Liver (tissue), 9 donors: ENCODE data around the gene ZNFX1. TPM values are rescaled to one million over a fixed set of nuclear protein-coding genes. Genes with fewer than 3 reads are reported as not detected.

Experiments used
- DNase-seq: peaks from one replicate; pipeline ENCODE4 v3.0.0-alpha.2; 2017; ENCODE audit warnings: low spot score
- H3K27ac ChIP-seq, 2 donors: one replicate each; pipeline ENCODE4 v1.7.0; 2013; ENCODE audit warnings: inconsistent platforms in 2 of 2, low read length in 2 of 2, control low read depth in 1 of 2, low read depth in 1 of 2, mild to moderate bottlenecking in 1 of 2
- H3K27me3 ChIP-seq, 4 donors: one replicate each; pipeline versions ENCODE4 v1.6.1 to v1.7.0; 2013; ENCODE audit warnings: low read length in 3 of 4, inconsistent platforms in 1 of 4, mild to moderate bottlenecking in 1 of 4, moderate library complexity in 1 of 4; ENCODE audit not compliant: control insufficient read depth in 4 of 4, insufficient read depth in 4 of 4
- H3K36me3 ChIP-seq, 4 donors: one replicate each; pipeline versions ENCODE4 v1.6.1 to v1.7.0; 2013; ENCODE audit warnings: low read length in 3 of 4, mild to moderate bottlenecking in 3 of 4, low read depth in 1 of 4, moderate library complexity in 1 of 4; ENCODE audit not compliant: control insufficient read depth in 4 of 4, insufficient read depth in 3 of 4
- H3K4me1 ChIP-seq, 4 donors: one replicate each; pipeline versions ENCODE4 v1.6.1 to v1.7.0; 2013; ENCODE audit warnings: low read length in 3 of 4, mild to moderate bottlenecking in 3 of 4, moderate library complexity in 1 of 4; ENCODE audit not compliant: control insufficient read depth in 4 of 4, insufficient read depth in 4 of 4
- H3K4me3 ChIP-seq, 3 donors: one replicate each; pipeline versions ENCODE4 v1.6.1 to v1.7.0; 2013; ENCODE audit warnings: low read length in 3 of 3, control low read depth in 1 of 3, low read depth in 1 of 3, mild to moderate bottlenecking in 1 of 3
- H3K9ac ChIP-seq, 2 donors: one replicate each; pipeline ENCODE4 v1.7.0; 2013; ENCODE audit warnings: low read length in 2 of 2, mild to moderate bottlenecking in 2 of 2, moderate library complexity in 2 of 2, control low read depth in 1 of 2, low read depth in 1 of 2
- H3K9me3 ChIP-seq, 4 donors: one replicate each; pipeline versions ENCODE4 v1.6.1 to v1.7.0; 2013; ENCODE audit warnings: low read length in 3 of 4; ENCODE audit not compliant: control insufficient read depth in 4 of 4
- EGR1 ChIP-seq, 2 donors: IDR thresholded peaks; 2 replicates each; pipeline ENCODE4 v1.6.1; 2016 to 2018; ENCODE audit warnings: antibody characterized with exemption in 2 of 2, low read depth in 2 of 2
- FOXA1 ChIP-seq: IDR thresholded peaks from 2 replicates; pipeline ENCODE4 v1.6.1; 2016; ENCODE audit warnings: antibody characterized with exemption
- FOXA2 ChIP-seq: IDR thresholded peaks from 2 replicates; pipeline ENCODE4 v1.6.1; 2016; ENCODE audit warnings: antibody characterized with exemption
- GABPA ChIP-seq, 2 donors: IDR thresholded peaks in 1 of 2; conservative IDR thresholded peaks in 1 of 2; 2 replicates each; pipeline ENCODE4 v1.6.1; 2016; ENCODE audit warnings: antibody characterized with exemption in 2 of 2, mild to moderate bottlenecking in 1 of 2, moderate library complexity in 1 of 2
- HNF4A ChIP-seq, 2 donors: conservative IDR thresholded peaks; 2 replicates each; pipeline ENCODE4 v1.6.1; 2016; ENCODE audit warnings: antibody characterized with exemption in 2 of 2, mild to moderate bottlenecking in 2 of 2
- HNF4G ChIP-seq: IDR thresholded peaks from 2 replicates; pipeline ENCODE4 v1.6.1; 2016; ENCODE audit warnings: antibody characterized with exemption
- JUND ChIP-seq, 2 donors: IDR thresholded peaks; 2 replicates each; pipeline ENCODE4 v1.6.1; 2016; ENCODE audit warnings: antibody characterized with exemption in 2 of 2
- NR2F2 ChIP-seq: IDR thresholded peaks from 2 replicates; pipeline ENCODE4 v1.6.1; 2016; ENCODE audit warnings: antibody characterized with exemption
- RAD21 ChIP-seq, 2 donors: IDR thresholded peaks; 2 replicates each; pipeline ENCODE4 v1.6.1; 2016; ENCODE audit warnings: antibody characterized with exemption in 2 of 2, mild to moderate bottlenecking in 2 of 2
- RXRA ChIP-seq, 2 donors: IDR thresholded peaks; 2 replicates each; pipeline ENCODE4 v1.6.1; 2017 to 2018; ENCODE audit warnings: antibody characterized with exemption in 2 of 2, mild to moderate bottlenecking in 1 of 2
- SP1 ChIP-seq: IDR thresholded peaks from 2 replicates; pipeline ENCODE4 v1.6.1; 2018; ENCODE audit warnings: antibody characterized with exemption, mild to moderate bottlenecking
- TAF1 ChIP-seq: conservative IDR thresholded peaks from 2 replicates; pipeline ENCODE4 v1.6.1; 2016; ENCODE audit warnings: antibody characterized with exemption, mild to moderate bottlenecking
- YY1 ChIP-seq: IDR thresholded peaks from 2 replicates; pipeline ENCODE4 v1.6.1; 2016; ENCODE audit warnings: antibody characterized with exemption, mild to moderate bottlenecking
- WGBS: extraction: QIAGEN DNeasy Blood & Tissue Kit; methylation state at CpG from one replicate; pipeline ENCODE4 v1.1.7; 2013; 5-methylcytosine and 5-hydroxymethylcytosine counted together
- polyA plus RNA-seq, 2 donors: library from polyadenylated mRNA; stranded (reverse) in 1 of 2; unstranded in 1 of 2; fragments of 200-250 nt in 1 of 2; fragments of >200 nt in 1 of 2; fragmentation: Nextera tagmentation in 1 of 2; extraction: Ambion mirVana in 1 of 2; gene quantifications; one replicate each; pipeline versions ENCODE4 v1.2.1 to v1.2.3, GENCODE V29; 2013 to 2015
- total RNA-seq, 2 donors: library from RNA; depleted of rRNA; stranded (reverse); fragments of >200 nt; gene quantifications; one replicate each; pipeline ENCODE4 v1.2.3, GENCODE V29; 2014
- TF ChIP-seq, protein P1 (sequence below): IDR thresholded peaks from 2 replicates; pipeline ENCODE4 v1.6.1; 2016; ENCODE audit warnings: antibody characterized with exemption
- TF ChIP-seq, protein P2 (sequence below): IDR thresholded peaks from 2 replicates; pipeline ENCODE4 v1.6.1; 2016; ENCODE audit warnings: antibody characterized with exemption, mild to moderate bottlenecking
- TF ChIP-seq, protein P3 (sequence below): fragments of 150-350 bp; IDR thresholded peaks from 2 replicates; pipeline ENCODE4 v1.5.1; 2017; ENCODE audit warnings: improper control_type of control experiment, low read depth, low read length; ENCODE audit not compliant: missing input control
- TF ChIP-seq, protein P4 (sequence below): IDR thresholded peaks from 2 replicates; pipeline ENCODE4 v1.6.1; 2016; ENCODE audit warnings: antibody characterized with exemption
- TF ChIP-seq, protein P5 (sequence below): IDR thresholded peaks from 2 replicates; pipeline ENCODE4 v1.6.1; 2016; ENCODE audit warnings: antibody characterized with exemption
- donor health status: healthy.
- donor health status: healthy.
- donor health status: healthy.
- donor health status: healthy.
- donor health status: healthy.

ZNFX1 gene
- total and polyA plus RNA-seq, 4 donors = 6.9 to 16.1 (median 8.7) TPM

DNA sequence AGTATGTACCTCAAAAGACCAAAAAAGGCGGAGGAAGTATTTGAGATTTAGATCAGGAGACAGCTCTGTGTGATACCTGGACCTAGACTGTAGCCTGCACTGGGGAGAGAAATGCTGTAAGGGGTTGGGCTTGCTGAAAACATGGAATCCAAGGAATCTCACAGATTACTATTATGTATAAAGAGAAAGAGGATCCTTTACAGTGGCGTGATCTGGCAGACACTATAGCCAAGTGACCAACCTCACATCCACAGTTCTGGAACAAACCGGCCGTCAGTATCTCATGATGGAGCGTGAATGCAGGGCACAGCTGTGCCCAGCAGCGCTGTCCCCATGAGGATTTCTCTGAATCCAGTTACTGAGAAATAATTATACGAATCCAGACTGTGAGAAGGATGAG is 46.4 kb downstream of the ZNFX1 start:
- no peaks in the 10 kb centered on the region for H3K4me1 ChIP-seq
- H3K4me3 ChIP-seq = no peak overlapping the region
- H3K9me3 ChIP-seq = no peaks in the 10 kb centered on the region
- H3K9ac ChIP-seq = no peak overlapping the region
- no peaks in the 10 kb centered on the region for H3K27me3 ChIP-seq
- no peak for DNase-seq
- peaks cover 30 to 68% (median 56%) of the 10 kb centered on the region in 4 donors for H3K36me3 ChIP-seq
- TF ChIP-seq FOXA2 = no peak
- no peak overlapping the region for H3K27ac ChIP-seq
- WGBS = 72% methylated on average over 7 of the region's 7 CpGs

DNA sequence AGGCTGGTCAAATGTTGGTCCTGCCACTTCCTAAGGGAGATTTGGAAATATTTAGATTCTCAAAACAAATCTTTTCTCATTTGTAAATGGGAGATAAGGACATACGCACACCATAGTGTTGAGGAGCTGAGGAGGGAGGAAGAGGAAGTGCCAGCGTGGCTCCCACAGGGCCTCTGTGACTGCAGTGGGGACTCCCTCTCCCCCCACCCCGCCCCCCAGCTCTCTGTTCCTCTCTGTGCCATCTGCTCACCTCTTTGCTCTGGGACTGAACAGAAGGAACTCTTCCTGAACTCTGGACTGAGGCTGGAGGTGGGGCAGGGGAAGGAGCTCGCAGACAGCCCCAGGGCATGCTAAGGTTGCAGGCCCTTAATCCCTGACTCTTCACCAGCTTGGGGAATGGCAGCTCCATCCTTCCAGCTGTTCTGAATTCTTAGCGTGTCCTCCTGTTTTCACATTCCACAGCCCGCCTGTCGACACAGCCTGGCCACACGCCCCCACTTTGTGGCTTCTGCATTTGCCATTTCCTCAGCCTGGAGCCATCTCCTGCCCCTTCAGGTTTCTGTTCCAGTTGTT is 47.2 kb downstream of the ZNFX1 start:
- no peak overlapping the region for H3K9ac ChIP-seq
- TF ChIP-seq, protein P1, sequence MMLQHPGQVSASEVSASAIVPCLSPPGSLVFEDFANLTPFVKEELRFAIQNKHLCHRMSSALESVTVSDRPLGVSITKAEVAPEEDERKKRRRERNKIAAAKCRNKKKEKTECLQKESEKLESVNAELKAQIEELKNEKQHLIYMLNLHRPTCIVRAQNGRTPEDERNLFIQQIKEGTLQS = no peak
- no peak for TF ChIP-seq JUND (IDR thresholded peaks at IDR 0.05)
- TF ChIP-seq, protein P2, sequence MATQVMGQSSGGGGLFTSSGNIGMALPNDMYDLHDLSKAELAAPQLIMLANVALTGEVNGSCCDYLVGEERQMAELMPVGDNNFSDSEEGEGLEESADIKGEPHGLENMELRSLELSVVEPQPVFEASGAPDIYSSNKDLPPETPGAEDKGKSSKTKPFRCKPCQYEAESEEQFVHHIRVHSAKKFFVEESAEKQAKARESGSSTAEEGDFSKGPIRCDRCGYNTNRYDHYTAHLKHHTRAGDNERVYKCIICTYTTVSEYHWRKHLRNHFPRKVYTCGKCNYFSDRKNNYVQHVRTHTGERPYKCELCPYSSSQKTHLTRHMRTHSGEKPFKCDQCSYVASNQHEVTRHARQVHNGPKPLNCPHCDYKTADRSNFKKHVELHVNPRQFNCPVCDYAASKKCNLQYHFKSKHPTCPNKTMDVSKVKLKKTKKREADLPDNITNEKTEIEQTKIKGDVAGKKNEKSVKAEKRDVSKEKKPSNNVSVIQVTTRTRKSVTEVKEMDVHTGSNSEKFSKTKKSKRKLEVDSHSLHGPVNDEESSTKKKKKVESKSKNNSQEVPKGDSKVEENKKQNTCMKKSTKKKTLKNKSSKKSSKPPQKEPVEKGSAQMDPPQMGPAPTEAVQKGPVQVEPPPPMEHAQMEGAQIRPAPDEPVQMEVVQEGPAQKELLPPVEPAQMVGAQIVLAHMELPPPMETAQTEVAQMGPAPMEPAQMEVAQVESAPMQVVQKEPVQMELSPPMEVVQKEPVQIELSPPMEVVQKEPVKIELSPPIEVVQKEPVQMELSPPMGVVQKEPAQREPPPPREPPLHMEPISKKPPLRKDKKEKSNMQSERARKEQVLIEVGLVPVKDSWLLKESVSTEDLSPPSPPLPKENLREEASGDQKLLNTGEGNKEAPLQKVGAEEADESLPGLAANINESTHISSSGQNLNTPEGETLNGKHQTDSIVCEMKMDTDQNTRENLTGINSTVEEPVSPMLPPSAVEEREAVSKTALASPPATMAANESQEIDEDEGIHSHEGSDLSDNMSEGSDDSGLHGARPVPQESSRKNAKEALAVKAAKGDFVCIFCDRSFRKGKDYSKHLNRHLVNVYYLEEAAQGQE = no peak
- no peak for TF ChIP-seq HNF4G
- TF ChIP-seq, protein P3, sequence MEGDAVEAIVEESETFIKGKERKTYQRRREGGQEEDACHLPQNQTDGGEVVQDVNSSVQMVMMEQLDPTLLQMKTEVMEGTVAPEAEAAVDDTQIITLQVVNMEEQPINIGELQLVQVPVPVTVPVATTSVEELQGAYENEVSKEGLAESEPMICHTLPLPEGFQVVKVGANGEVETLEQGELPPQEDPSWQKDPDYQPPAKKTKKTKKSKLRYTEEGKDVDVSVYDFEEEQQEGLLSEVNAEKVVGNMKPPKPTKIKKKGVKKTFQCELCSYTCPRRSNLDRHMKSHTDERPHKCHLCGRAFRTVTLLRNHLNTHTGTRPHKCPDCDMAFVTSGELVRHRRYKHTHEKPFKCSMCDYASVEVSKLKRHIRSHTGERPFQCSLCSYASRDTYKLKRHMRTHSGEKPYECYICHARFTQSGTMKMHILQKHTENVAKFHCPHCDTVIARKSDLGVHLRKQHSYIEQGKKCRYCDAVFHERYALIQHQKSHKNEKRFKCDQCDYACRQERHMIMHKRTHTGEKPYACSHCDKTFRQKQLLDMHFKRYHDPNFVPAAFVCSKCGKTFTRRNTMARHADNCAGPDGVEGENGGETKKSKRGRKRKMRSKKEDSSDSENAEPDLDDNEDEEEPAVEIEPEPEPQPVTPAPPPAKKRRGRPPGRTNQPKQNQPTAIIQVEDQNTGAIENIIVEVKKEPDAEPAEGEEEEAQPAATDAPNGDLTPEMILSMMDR = no peak
- no peak for TF ChIP-seq FOXA1
- no peak for TF ChIP-seq RXRA (IDR thresholded peaks at IDR 0.05)
- no peak for TF ChIP-seq GABPA (IDR thresholded peaks at IDR 0.05 in 1 of 2, conservative IDR thresholded peaks at IDR 0.05 in 1 of 2)
- no peak for TF ChIP-seq RAD21 (IDR thresholded peaks at IDR 0.05)
- no peak for TF ChIP-seq HNF4A (conservative IDR thresholded peaks at IDR 0.05)
- no peak for TF ChIP-seq FOXA2
- TF ChIP-seq EGR1 (IDR thresholded peaks at IDR 0.05; ENCODE audit: low read depth in 2 of 2) = no peak
- TF ChIP-seq, protein P4, sequence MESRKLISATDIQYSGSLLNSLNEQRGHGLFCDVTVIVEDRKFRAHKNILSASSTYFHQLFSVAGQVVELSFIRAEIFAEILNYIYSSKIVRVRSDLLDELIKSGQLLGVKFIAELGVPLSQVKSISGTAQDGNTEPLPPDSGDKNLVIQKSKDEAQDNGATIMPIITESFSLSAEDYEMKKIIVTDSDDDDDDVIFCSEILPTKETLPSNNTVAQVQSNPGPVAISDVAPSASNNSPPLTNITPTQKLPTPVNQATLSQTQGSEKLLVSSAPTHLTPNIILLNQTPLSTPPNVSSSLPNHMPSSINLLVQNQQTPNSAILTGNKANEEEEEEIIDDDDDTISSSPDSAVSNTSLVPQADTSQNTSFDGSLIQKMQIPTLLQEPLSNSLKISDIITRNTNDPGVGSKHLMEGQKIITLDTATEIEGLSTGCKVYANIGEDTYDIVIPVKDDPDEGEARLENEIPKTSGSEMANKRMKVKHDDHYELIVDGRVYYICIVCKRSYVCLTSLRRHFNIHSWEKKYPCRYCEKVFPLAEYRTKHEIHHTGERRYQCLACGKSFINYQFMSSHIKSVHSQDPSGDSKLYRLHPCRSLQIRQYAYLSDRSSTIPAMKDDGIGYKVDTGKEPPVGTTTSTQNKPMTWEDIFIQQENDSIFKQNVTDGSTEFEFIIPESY = no peak
- TF ChIP-seq, protein P5, sequence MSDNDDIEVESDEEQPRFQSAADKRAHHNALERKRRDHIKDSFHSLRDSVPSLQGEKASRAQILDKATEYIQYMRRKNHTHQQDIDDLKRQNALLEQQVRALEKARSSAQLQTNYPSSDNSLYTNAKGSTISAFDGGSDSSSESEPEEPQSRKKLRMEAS = no peak
- no peak for TF ChIP-seq SP1
- TF ChIP-seq TAF1 = no peak
- TF ChIP-seq NR2F2 = no peak
- TF ChIP-seq YY1 = no peak
- no peaks in the 10 kb centered on the region for H3K27me3 ChIP-seq
- peaks cover 33 to 71% (median 59%) of the 10 kb centered on the region in 4 donors for H3K36me3 ChIP-seq
- DNase-seq = no peak
- H3K9me3 ChIP-seq = no peaks in the 10 kb centered on the region
- 81% methylated on average over 8 of the region's 8 CpGs for WGBS
- no peaks in the 10 kb centered on the region for H3K4me1 ChIP-seq
- no peak overlapping the region for H3K4me3 ChIP-seq
- H3K27ac ChIP-seq = no peak overlapping the region
